Anterior cingulate cortex (tissue), 58 donors: ENCODE data around the gene ANKRD24.
A peak's percentile ranks its signal among the peaks of the same experiment; 100 is the strongest.
"Not testable (repeated sequence)": the region's sequence is repeated elsewhere in the genome, so short reads cannot be mapped to it uniquely, and the experiment has no call there.

Experiments used
- DNase-seq, 58 donors: peaks; one replicate each; lab custom pipeline; 2025; lab: John Stamatoyannopoulos, UW

Gene ANKRD24

GRCh38 chr19:4172861-4173473, 9.5 kb upstream of the ANKRD24 start:
- DNase-seq: peak in 5 of 58 donors; percentile 2 to 15 (median 7)

GRCh38 chr19:4173479-4174212, 8.8 kb upstream of the ANKRD24 start:
- DNase-seq: no peak

GRCh38 chr19:4174213-4174894, 8.1 kb upstream of the ANKRD24 start:
- no peak for DNase-seq

DNA sequence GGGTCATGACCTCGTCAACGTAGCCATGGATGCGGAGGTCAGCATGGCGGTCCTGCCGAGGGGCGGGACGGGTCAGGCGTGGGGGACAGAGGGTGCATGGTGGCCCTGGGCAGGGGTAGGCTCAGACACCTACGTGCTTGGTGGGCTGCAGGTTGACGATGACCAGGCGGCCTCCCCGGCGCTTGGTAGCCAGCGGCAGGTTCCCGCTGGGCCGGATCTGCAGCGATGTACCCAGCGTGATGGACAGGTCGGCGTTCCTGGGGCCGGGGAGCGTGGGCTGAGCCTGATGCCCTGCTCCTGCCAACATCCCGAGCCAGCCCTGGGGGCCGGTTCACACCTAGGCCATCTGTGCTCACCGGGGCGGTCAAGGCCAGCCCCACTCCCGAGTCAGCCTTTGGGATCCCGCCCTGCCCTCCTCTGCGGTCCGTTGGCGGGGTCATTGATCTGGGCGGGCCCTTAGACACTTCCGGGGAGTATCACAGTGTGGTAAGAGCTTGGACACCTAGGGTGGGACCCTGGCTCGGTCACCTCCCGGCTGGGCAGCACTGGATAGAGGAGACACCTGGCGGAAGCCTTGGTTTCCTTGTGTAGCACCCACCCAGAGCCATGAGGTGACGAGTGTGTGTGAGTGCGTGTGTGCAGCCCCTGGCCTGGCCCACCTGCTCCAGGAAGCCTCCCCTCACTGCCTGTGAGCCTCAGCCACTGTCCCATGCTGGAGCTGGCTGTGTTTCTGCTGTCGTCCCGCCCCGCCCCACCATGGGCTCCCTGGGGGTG, 7.4 kb upstream of the ANKRD24 start:
- no peak for DNase-seq

GRCh38 chr19:4175669-4175931, 6.9 kb upstream of the ANKRD24 start:
- no peak for DNase-seq

DNA sequence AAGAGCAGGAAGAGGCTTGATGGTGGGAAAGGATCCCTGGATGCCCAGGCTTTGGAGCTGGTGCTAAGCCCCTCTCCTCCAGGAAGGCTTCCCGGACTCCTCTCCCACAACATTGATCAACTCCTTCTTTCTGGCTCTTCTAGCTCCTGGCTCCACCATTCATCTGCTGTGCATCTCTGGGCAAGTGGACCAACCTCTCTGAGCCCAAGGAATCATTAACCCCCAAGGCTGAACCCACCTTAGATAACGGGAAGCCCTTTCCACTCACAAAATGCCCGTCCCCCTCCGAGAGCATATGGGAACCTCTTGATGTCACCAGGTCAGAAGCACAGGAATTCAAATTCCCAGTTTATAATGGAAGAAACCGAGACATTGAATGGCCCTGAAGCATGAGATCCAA, 5.3 kb upstream of the ANKRD24 start:
- no peak for DNase-seq

DNA sequence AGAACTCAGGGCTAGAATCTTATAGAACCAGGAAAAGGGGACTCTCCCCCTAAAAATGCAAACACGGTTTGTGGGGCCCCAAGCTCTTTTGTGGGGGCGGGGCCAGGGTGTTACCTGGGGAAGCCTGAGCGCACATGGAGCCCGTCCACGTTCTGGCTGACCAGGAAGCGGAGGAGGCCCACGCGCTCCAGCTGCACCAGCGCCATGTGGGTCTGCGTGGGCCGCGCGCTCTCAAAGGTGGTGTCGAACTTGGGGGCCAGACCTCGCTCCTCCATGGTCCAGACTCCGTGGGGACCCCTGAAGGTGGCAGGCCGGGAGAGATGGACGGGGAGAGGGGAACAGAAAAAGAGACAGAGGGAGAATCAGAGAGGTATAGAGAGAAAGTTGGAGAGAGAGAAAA, 3.5 kb upstream of the ANKRD24 start:
- DNase-seq: no peak

DNA sequence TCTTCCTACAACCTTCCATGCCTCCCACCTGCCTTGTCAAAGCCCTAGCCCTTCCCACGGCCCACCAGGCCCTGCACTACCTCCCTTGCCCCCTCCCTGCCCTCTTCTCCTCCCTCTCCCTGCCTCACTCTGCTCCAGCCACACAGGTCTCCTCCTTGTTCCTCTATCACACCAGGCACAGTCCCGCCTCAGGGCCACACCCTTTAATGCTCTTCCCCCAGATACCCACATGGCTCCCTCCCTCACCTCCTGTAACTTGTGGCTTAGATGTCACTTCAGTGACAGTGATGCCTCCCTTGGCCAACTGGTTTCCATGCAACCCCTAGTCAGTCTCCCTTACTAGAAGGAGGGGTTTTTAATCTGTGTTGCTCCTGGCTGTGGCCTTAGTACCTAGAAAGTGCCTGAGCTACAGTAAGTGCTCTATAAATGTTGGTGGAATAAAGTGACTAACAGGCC, 1.4 kb upstream of the ANKRD24 start:
- DNase-seq: no peak

DNA sequence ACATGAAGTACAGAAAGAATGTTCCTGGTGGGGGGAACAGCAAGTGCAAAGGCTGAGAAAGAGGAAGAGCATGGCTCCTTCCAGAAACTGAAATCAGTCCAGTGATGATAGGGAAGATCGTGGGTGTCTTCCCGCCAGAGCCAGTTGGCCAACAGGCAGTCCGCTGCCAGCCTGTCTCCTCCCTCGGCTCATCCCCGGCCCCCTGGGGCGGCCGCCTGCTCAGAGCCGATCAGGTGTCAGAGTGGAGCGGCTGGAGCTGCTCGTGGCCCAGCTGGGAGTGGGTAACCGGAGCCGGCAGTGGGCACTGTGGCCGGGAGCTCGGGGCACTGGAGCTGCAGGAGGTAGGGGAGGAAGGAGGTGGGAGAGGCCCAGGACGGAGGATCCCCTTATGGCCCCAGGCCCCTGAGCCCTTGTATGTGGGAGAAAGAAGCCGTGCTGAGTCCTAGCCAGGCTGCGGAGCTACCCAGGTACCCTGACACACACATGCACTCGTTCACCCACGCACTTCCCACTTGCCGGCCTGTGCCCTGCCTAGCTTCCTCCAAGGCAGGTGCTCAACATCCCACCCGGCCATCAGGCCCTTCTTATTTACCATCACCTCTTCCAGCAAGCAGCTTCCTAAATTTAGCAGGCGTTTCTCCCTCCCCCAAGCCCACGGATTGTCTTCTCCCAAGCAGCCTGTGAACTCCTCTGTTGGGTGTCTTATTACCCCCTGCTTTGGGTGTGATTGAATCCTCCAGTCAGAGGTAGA, 1.7 kb downstream of the ANKRD24 start:
- DNase-seq: peak in 33 of 58 donors; percentile 8 to 76 (median 33)

DNA sequence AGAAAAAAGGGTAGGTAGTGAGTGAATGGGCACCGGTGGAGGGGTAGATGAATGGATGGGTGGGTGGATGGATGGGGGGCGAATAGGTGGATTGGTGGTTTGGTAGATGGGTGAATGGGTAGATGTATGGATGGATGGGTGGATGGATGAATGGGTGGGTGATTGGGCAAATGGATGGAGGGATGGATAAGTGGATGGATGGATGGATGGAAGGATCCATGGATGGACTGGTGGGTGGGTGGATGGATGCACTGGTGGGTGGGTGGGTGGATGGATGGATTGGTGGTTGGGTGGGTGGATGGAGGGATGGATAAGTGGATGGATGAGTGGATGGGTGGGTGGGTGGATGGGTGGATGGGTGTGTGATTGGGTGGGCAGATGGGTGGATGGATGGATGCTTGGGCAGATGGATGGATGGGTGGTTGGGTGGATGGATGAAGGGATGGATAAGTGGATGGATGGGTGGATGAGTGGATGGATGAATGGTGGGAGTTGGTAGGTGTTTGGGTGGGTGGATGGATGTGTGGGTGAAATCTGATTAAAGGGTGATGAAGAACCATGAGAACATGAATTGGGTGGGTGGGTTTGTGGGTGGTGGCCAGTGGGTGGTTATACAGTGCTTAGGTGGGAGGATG, 2.3 kb downstream of the ANKRD24 start:
- DNase-seq: no peak

DNA sequence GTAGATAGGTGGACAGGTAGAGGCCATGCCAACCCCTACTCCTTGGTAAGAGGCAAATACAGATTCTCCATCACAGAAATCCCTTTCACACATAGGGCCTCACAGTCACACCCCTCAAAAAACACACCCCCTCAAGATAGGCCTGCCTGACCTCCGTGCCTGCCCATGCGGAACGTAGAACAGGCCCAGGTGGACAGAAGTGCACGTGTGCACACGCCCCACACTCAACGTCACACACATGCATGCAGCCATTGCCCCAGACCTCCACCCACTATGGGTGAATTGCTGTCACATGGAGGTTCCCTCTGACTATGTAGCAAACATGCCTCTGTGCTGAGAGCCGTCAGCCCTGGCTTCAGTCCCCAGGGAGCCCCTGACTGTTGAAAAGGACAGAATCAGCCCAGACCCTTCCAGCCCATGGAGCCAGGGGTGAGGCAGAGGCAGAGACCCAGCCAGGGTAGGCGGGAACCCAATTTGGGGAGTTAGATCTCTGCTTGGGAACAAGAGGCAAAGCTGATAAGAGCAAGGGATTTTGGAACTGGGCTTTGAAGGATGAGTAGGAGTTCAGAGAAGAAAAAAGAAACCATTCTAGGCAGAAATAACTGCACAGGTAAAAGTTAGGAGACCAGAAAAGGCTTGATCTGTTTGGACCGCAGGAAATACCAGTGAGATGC, 3.1 kb downstream of the ANKRD24 start:
- no peak for DNase-seq

DNA sequence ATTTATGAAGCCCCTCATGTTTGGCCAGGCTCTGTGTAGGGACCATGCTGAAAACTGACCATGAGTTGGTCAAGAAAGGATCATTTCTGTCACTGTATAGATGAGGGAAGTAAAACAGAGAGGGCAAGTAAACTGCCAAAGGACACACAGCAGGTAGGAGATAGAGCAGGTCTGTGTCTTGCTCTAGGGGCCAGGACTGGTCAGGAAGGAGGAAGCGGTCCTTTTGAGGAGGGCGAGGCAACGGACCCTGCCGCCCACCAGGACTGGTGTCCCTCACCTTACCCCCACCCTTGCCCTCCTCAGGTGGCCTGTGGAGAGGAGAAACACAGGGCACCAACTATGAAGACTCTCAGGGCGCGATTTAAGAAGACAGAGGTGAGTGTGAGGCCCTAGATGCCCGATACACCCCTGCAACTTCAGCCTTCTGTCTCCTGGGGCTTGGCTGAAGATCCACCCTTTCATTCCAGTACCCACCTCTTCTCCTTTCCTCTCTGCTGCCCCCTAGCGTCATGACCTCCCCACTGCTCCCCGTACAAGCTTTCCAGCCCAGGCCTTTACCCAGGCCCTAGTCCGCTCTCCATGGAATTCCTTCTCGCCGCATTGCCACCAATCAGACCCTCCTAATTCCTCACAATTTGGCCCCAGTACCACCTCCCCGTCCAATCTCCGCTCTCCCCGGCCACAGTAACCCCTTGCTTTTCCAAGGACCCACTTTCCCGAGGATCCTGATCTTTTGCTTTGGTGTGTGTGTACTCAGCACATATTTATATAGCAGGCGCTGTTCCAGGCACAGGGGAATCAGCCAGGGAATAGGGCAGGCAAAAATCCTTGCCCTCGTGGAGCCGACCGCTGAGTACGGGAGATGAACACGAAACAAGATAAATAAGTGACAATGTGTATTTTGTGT, 3.9 kb downstream of the ANKRD24 start:
- peak in 48 of 58 donors; percentile 2 to 71 (median 28) for DNase-seq

DNA sequence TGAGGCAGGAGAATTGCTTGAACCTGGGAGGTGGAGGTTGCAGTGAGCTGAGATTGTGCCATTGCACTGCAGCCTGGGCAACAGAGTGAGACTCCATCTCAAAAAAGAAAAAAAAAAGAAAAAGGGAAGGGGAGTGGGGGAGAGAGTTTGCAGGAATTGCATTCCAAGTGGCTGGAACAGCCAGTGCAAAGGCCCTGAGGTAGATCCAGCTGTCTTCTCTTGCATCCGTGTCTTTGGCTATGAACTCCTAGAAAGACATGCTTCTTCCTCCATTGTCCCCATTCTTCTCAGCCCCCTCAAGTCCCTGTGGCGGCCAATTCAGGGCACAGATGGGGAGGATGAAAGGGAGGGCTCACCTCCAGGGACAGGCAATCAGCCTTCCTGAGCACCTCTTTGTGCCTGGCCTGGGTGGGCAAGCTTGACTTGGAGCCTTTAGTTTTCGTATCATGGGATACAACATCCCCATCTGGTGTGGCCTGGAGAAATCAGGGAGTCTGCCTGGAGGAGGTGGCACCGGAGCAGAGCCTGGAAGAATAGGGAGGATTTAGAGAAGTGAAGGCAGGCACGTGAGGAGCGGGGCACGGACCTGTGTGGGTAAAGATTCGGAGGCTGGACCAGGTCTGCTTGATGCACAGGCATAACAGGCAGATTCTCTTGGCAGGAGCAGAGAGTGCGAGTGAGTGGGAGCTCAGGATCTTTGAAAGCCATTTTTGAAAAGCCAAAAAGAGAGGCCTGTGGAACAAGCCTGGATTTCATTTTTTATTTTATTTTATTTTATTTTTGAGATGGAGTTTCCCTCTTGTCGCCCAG, 5.0 kb downstream of the ANKRD24 start:
- DNase-seq: peak in 1 of 58 donors; percentile 11

DNA sequence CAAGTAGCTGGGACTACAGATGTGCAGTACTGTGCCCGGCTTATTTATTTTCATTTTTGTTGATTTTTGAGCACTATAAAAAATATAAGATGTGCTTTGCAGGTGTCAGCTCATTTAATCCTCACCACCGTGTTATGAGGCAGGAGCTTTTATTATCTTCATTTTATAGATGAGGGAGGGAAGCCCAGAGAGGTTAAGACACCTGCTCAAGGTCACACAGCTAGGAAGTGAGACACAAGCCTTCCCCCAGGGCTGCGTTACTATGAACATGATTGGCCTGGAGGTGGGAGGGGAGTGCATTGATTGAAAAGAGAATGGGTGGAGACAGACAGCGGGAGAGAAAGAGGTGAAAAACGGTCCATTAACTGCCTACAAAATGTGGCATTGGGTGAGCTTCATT, 7.2 kb downstream of the ANKRD24 start:
- DNase-seq: no peak

DNA sequence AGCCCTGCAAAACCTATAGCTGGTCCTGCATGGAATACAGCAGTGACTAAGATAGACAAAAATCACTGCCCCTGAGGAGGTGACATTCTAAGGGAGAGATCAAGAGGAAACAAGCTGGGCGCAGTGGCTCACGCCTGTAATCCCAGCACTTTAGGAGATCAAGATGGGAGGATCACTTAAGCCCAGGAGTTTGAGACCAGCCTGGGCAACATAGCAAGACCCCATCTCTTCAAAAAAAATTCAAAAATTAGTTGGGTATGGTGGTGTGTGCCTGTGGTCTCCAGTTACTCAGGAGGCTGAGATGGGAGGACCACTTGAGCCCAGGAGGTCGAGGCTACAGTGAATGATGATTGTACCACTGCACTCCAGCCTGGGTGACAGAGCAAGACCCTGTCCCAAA, 10.0 kb downstream of the ANKRD24 start:
- not testable (repeated sequence) for DNase-seq

DNA sequence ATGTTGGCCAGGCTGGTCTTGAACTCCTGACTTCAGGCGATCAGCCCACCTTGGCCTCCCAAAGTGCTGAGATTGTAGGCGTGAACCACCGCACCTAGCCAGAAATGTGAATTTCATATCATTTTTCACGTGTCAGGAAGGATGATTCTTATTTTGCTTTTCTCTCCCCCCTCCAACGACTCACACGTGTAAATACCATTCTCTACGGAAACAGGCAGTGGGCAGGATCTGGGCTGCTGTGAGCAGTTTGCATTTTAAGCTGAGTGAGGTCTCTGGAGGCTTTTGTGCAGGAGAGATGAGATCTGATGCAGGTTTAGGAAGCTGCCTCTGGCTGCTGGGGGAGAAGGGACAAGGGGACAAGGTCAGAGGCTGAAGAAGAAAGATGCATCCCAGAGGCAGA, 11.9 kb downstream of the ANKRD24 start:
- DNase-seq: peak in 1 of 58 donors; percentile 43

- DNase-seq: no peak
Observed at GRCh38 chr19:4196009-4196408, 13.5 kb downstream of the ANKRD24 start.
